T-helper 2 cell treated with Interferon-gamma antibody and Interleukin-4, amounts not matched to agents 100 ng/mL and 5 ng/mL, for 36 hours (primary cell): ENCODE data around the gene MARK1. TPM values are rescaled to one million over a fixed set of nuclear protein-coding genes. Genes with fewer than 3 reads are reported as not detected.

Experiments
- intact Hi-C: fragments of 100-400 bp; cut with micrococcal nuclease; formaldehyde crosslinking; loops from one replicate; pipeline ENCODE4 v1.15.1; 2023
- total RNA-seq: library from RNA; stranded (reverse); gene quantifications from 2 replicates; pipeline ENCODE4 v1.2.3, GENCODE V29; 2022

Gene MARK1
- total RNA-seq, 1 donor from 2014 or later = not detected

GRCh38 chr1:220708244-220708643 lies 180.3 kb downstream of the MARK1 start:
- intact Hi-C loops = no loop called here

GRCh38 chr1:220708936-220709801 lies 181.2 kb downstream of the MARK1 start:
- intact Hi-C loops = no loop called here

- intact Hi-C loops = no loop called here
Measured at GRCh38 chr1:220710333-220710732, 182.4 kb downstream of the MARK1 start.

- intact Hi-C loops = no loop called here
Measured at GRCh38 chr1:220711056-220711809, 183.3 kb downstream of the MARK1 start.

Other genes starting within 250 kb of the MARK1 start
- 0.34 and 0.36 TPM in 2 replicates for gene C1orf115, start 162.2 kb downstream of the MARK1 start, total RNA-seq
- not detected in 2 replicates for gene MTARC2, start 220.2 kb downstream of the MARK1 start, total RNA-seq